Measurements from ENCODE around the gene DGKB.
A peak's percentile ranks its signal among the peaks of the same experiment; 100 is the strongest.

Gene DGKB

DNA sequence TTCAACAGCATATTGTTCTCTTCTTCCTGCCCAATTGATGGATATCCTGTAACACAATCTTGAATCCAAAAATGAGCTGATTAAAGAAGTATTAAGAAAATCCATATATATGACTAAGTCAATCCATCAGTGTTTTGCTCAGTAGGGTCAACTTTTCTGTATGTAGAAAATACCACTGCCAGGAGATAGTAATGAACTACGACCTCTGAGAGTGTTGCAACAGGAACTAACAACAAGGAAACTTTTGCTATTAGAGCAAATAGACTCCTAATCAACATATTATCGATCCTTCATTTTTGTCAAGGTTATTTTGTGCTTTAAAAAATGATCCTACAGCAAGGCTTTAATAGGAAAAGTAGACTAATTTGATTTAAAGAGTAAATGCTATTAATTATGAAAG is 507.8 kb downstream of the DGKB start:
- CTCF ChIA-PET = no interaction called here

DNA sequence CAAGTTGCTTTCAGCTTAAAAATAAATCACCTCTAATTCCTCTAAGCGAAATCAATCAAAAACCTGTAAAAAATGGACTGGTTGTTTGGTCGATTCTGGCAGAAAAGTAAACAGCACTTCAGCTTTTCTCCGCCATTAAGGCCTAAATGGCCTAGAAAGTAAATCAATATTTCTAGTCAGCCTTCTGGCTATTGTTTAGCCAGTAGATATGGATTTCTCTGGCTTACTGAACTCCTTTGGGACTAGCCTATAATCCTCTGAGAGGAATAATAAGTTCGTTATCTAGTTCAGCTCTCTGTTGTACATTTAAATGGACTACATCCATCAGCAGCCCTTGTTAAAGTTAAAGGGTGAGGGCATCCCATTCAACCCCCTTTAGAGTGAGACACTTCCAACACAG is 513.0 kb downstream of the DGKB start:
- H3K27ac ChIP-seq = no peak overlapping the region
- CTCF ChIA-PET = interaction anchor here (0.6 kb wide), 1 partner anchor 1177 kb away, joined by 3 read pairs; no protein-coding TSS in a partner anchor
- POLR2A ChIA-PET (ENCODE audit: low non-redundant PET) = no interaction called here
- DNase-seq (ENCODE audit: low spot score) = no peak
- TF ChIP-seq CTCF (conservative IDR thresholded peaks at IDR 0.05; ENCODE audit: low read depth) = no peak

More for the DNA sequence above, 507.8 kb downstream of the DGKB start:
- no peak for TF ChIP-seq CTCF (conservative IDR thresholded peaks at IDR 0.05; ENCODE audit: low read depth)
- H3K27ac ChIP-seq = no peak overlapping the region
- DNase-seq (ENCODE audit: low spot score) = no peak
- POLR2A ChIA-PET (ENCODE audit: low non-redundant PET) = no interaction called here

GRCh38 chr7:14389181-14389591 is 513.4 kb downstream of the DGKB start:
- no peak for DNase-seq (ENCODE audit: low spot score)
- ChIA-PET POLR2A (ENCODE audit: low non-redundant PET) (no interaction called here), CTCF (no interaction called here)
- no peak for TF ChIP-seq CTCF (conservative IDR thresholded peaks at IDR 0.05; ENCODE audit: low read depth)
- no peak overlapping the region for H3K27ac ChIP-seq

- no peak for DNase-seq (ENCODE audit: low spot score)
- no peak for TF ChIP-seq CTCF (conservative IDR thresholded peaks at IDR 0.05; ENCODE audit: low read depth)
- H3K27ac ChIP-seq = no peak overlapping the region
- ChIA-PET POLR2A (ENCODE audit: low non-redundant PET) (no interaction called here), CTCF (no interaction called here)
Observed at GRCh38 chr7:14385074-14385473, 517.5 kb downstream of the DGKB start.

DNA sequence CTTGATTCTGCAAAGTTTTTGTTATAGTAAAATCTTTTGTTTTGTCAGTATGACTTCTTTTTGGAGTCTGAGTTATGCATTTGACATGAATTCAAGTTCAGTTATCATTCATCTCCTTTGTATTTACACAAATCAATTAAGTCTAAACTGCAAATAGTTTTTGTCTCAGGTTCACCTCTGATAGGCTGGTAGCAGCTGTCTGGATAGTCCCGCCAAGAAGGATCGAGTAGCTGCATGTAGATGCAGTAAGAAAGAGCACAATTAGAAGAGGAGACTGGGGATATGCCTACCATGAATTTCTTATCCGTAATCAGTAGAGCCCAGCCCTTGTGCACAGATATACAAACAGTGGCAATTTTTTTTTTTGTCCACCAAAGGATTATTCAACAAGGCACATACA is 520.6 kb downstream of the DGKB start:
- no peak for DNase-seq (ENCODE audit: low spot score)
- TF ChIP-seq CTCF (conservative IDR thresholded peaks at IDR 0.05; ENCODE audit: low read depth) = no peak
- H3K27ac ChIP-seq = no peak overlapping the region
- ChIA-PET CTCF (interaction anchor here (0.6 kb wide), 2 partner anchors 350 to 856 kb away, joined by 3 to 4 read pairs; no protein-coding TSS in a partner anchor), POLR2A (ENCODE audit: low non-redundant PET) (no interaction called here)

- no peak for TF ChIP-seq CTCF (conservative IDR thresholded peaks at IDR 0.05; ENCODE audit: low read depth)
- DNase-seq (ENCODE audit: low spot score) = peak; percentile 18
- ChIA-PET POLR2A (ENCODE audit: low non-redundant PET) (no interaction called here), CTCF (interaction anchor here (0.6 kb wide), 2 partner anchors 349 to 418 kb away, joined by 3 read pairs; no protein-coding TSS in a partner anchor)
- H3K27ac ChIP-seq = no peak overlapping the region
Observed at GRCh38 chr7:14381306-14381705, 521.2 kb downstream of the DGKB start.

- TF ChIP-seq CTCF (conservative IDR thresholded peaks at IDR 0.05; ENCODE audit: low read depth) = no peak
- no peak for DNase-seq (ENCODE audit: low spot score)
- ChIA-PET CTCF (interaction anchor here (0.6 kb wide), 1 partner anchor 418 kb away, joined by 3 read pairs; no protein-coding TSS in a partner anchor), POLR2A (ENCODE audit: low non-redundant PET) (no interaction called here)
- H3K27ac ChIP-seq = no peak overlapping the region
Observed at GRCh38 chr7:14380881-14381280, 521.7 kb downstream of the DGKB start.

Measured in RWPE1 (cell line).